SU-DHL-6 (cell line): ENCODE results near the gene CKMT1B.
"Not testable (repeated sequence)": the region's sequence is repeated elsewhere in the genome, so short reads cannot be mapped to it uniquely, and the experiment has no call there.

Experiments used
- H2AFZ ChIP-seq: fragments of 200-600 bp; sonication (generic); 2 replicates; pipeline ENCODE4 v1.6.1; 2014; ENCODE audit warnings: low read depth, mild to moderate bottlenecking, moderate library complexity, mixed read lengths, antibody characterized with exemption, low read length; ENCODE audit not compliant: severe bottlenecking
- H3F3A ChIP-seq: fragments of 200-600 bp; shearing (Covaris generic); 2 replicates; pipeline ENCODE4 v1.6.0; 2016; ENCODE audit warnings: antibody characterized with exemption, mild to moderate bottlenecking; ENCODE audit not compliant: insufficient read depth
- H3K27ac ChIP-seq: fragments of 200-600 bp; sonication (generic); 2 replicates; pipeline ENCODE4 v1.5.1; 2016; ENCODE audit warnings: low read depth, mild to moderate bottlenecking, low read length, moderate library complexity, mixed read lengths
- H3K27me3 ChIP-seq: fragments of 200-600 bp; sonication (generic), shearing (Covaris generic); 2 replicates; pipeline ENCODE4 v1.6.0; 2014; ENCODE audit warnings: mild to moderate bottlenecking, low read length
- H3K36me3 ChIP-seq: fragments of 200-600 bp; sonication (generic); 2 replicates; pipeline ENCODE4 v1.6.1; 2014; ENCODE audit warnings: mild to moderate bottlenecking, low read length, mixed read lengths
- H3K4me2 ChIP-seq: fragments of 300-600, 200-600 bp; shearing (Covaris generic), sonication (generic); 2 replicates; pipeline ENCODE4 v1.6.0; 2014; ENCODE audit warnings: low read length, low read depth, mild to moderate bottlenecking; ENCODE audit not compliant: poor library complexity, severe bottlenecking
- H3K4me3 ChIP-seq: fragments of 200-600 bp; sonication (generic); 2 replicates; pipeline ENCODE4 v1.5.1; 2014; ENCODE audit warnings: antibody characterized with exemption, low read length, mild to moderate bottlenecking, mixed read lengths; ENCODE audit not compliant: insufficient read depth, poor library complexity, severe bottlenecking
- H3K79me2 ChIP-seq: fragments of 200-600 bp; sonication (generic); 2 replicates; pipeline ENCODE4 v1.6.1; 2014; ENCODE audit warnings: mild to moderate bottlenecking, low read length, moderate library complexity; ENCODE audit not compliant: insufficient read depth
- H3K9ac ChIP-seq: fragments of 200-600 bp; sonication (generic); 2 replicates; pipeline ENCODE4 v1.7.0; 2014; ENCODE audit warnings: mild to moderate bottlenecking, low read length
- H3K9me2 ChIP-seq: fragments of 200-600 bp; sonication (generic); replicated peaks from 2 replicates; pipeline ENCODE4 v1.6.1; 2014; ENCODE audit warnings: low read length; ENCODE audit not compliant: insufficient read depth
- H3K9me3 ChIP-seq: fragments of 200-600 bp; sonication (generic); 2 replicates; pipeline ENCODE4 v1.6.1; 2014; ENCODE audit warnings: low read length, mixed read lengths; ENCODE audit not compliant: insufficient read depth
- H4K20me1 ChIP-seq: fragments of 200-600 bp; sonication (generic); 2 replicates; pipeline ENCODE4 v1.6.1; 2014; ENCODE audit warnings: low read depth, mild to moderate bottlenecking, antibody characterized with exemption, low read length, moderate library complexity, mixed read lengths

CKMT1B gene

DNA sequence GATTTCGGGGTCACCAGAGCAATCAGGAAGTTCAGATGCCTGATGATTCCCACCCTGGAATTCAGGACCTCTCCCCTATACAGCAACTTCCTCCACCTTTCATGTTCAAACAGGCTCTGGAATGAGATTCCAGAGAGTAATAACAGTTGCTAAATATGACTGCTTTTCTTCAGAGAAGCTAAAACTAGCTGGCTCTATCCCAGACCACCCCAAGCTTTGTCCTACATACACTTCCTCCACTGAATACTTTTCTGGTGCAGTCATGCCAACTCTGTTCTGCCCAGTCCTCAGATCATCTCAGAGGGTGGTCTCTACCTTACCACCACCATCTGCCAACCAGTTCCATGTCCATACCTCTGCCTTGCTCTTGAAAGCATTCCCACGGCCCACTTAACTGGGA, 27.2 kb upstream of the CKMT1B start:
- H3K79me2 ChIP-seq, H2AFZ ChIP-seq, H3K4me2 ChIP-seq, H3K4me3 ChIP-seq, H3K27ac ChIP-seq, H3K36me3 ChIP-seq, H3F3A ChIP-seq, H3K9me2 ChIP-seq, H3K9ac ChIP-seq, H3K9me3 ChIP-seq, H4K20me1 ChIP-seq, H3K27me3 ChIP-seq: not testable (repeated sequence)

DNA sequence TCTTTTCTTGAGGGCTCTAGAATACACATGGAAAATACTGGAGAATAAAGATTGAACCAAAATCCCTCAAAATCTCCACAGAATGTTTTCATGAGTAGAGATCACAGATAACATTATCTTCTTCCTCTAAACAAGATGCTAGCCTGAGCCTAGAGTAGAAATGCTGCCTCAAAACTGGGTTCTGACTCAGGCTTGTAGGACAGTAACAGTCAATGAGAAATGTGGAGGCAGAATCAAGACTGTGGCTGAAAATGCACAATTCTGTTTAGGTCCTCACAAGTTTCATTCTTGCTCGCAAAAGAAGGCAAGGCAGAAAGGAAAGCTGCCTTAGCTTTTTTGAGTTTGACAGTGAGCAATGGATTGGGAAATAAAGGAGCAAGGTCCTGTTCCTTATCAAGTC, 19.2 kb upstream of the CKMT1B start:
- not testable (repeated sequence) for H2AFZ ChIP-seq, H3K4me2 ChIP-seq, H4K20me1 ChIP-seq, H3K9ac ChIP-seq, H3K9me3 ChIP-seq, H3F3A ChIP-seq, H3K79me2 ChIP-seq, H3K9me2 ChIP-seq, H3K4me3 ChIP-seq, H3K27ac ChIP-seq, H3K36me3 ChIP-seq, H3K27me3 ChIP-seq

DNA sequence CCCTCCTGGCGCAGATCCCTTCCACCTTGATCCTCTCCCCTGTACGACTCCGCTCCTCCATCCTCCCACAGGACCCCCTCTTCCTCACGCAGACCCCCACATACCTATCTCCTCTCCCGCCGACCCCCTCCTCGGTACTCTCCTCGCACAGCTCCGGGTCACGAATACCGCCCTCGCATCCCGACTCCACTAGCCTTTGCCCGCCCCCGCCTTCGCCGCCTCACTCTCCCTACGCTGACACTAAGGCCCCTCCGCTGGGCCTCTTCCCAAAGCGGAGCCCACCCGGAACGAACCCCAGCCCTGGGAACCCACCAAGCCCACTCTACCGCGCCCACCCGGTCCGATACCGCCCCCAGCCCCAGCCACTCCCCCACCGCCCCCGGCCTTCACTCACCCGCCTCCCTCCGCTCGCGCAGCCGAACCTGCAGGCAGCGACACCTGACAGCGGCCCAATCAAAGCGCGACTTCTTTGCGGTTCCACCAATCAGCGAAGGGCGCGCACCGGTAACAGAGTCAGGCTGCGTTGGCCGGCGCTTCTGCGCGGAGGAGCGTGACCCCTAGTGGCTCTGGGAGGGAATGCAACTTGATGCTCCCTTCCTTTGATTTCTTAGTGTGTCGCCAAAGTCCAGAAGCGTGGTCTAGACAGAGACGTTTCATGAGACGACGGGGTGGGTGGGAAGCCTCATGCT, 3.9 kb upstream of the CKMT1B start, which contains the start of gene PPIP5K1:
Gene PPIP5K1 (minus strand): TSS at position 431 of the 689 bp plus-strand sequence. CDS start 5,704 bp downstream, outside the sequence.
- not testable (repeated sequence) for H3K79me2 ChIP-seq, H3F3A ChIP-seq, H2AFZ ChIP-seq, H3K9me3 ChIP-seq, H3K9me2 ChIP-seq, H3K9ac ChIP-seq, H3K4me3 ChIP-seq, H4K20me1 ChIP-seq, H3K4me2 ChIP-seq, H3K36me3 ChIP-seq, H3K27ac ChIP-seq, H3K27me3 ChIP-seq

DNA sequence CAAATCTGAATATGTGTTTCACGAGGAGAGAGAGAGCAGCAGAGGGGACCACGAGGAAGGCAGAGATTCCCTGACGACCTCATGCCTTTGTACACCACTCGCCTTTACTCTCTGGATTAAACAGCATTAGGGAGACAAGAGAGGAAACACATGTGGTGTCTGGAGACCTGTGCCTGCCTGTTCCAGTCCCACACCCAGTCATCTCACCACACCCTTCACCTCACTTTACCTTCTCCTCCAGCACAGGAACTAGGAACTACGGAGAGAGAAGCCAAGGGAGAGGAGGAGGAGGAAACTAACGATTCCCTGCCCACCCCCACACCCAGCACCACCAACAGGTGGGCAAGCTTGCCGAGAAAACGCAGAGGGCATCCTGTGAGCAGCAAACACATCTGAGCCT, 986 bp upstream of the CKMT1B start:
- H3K9ac ChIP-seq, H3K9me3 ChIP-seq, H3K79me2 ChIP-seq: not testable (repeated sequence)

DNA sequence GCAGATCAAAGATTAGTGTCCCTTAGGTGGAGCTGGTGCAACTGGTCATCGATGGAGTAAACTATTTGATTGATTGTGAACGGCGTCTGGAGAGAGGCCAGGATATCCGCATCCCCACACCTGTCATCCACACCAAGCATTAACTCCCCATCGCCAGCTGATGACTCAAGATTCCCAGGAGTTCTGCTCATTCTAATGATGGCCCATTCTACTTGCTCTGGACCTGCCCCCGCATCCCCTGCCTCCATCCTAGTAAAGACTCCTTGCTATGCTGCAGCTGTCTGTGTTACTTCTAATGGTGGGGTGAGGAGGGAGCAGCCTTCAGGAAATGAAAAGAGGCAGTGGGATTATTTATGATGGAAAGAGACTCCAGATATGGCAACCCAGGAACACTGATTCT, 5.3 kb downstream of the CKMT1B start:
- H3F3A ChIP-seq, H3K9me3 ChIP-seq, H2AFZ ChIP-seq, H3K9me2 ChIP-seq, H3K4me2 ChIP-seq, H3K9ac ChIP-seq, H3K27ac ChIP-seq, H3K27me3 ChIP-seq, H3K4me3 ChIP-seq, H4K20me1 ChIP-seq, H3K79me2 ChIP-seq, H3K36me3 ChIP-seq: not testable (repeated sequence)

More for the DNA sequence above, 986 bp upstream of the CKMT1B start:
- not testable (repeated sequence) for H3K4me3 ChIP-seq, H3K9me2 ChIP-seq, H3K27ac ChIP-seq, H3K27me3 ChIP-seq, H2AFZ ChIP-seq, H3K4me2 ChIP-seq, H4K20me1 ChIP-seq, H3K36me3 ChIP-seq, H3F3A ChIP-seq

DNA sequence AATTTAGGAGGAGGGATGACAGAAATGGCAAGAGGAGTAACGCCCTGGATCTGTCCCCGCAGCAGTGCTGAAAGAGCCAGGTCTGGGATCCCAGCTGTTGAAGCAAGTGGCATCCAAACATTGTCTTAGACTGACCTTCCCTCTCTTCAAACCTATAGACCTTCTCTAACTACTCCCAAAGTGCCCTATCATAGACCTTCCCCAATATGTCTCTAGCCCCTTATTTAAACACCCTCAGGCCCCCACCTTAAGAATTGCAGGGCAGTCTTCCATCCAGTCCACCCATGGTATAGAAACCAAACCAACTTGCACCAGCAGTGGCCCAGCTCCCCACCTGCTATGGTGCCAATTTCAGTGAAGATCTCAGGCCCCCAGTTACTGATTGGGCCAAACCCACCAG, 6.4 kb downstream of the CKMT1B start:
- not testable (repeated sequence) for H3K27ac ChIP-seq, H3K9me3 ChIP-seq, H4K20me1 ChIP-seq, H3K4me3 ChIP-seq, H3K27me3 ChIP-seq, H3K4me2 ChIP-seq, H3F3A ChIP-seq, H2AFZ ChIP-seq, H3K9ac ChIP-seq, H3K79me2 ChIP-seq, H3K36me3 ChIP-seq, H3K9me2 ChIP-seq

DNA sequence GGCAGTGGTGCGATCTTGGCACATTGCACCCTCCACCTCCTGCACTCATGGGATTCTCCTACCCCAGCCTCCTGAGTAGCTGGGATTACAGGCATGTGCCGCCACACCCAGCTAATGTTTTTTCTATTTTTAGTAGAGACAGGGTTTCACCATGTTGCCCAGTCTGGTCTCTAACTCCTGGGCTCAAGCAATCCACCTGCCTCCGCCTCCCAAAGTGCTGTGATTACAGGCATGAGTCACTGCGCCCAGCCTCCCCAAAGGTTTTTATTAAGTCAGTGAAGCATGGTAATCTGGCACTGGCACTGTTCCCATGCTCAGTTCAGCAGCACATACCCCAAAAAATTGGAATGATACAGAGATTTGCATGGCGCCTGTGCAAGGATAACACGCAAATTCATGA, 8.4 kb downstream of the CKMT1B start:
- not testable (repeated sequence) for H3K9me2 ChIP-seq, H4K20me1 ChIP-seq, H3F3A ChIP-seq, H3K9ac ChIP-seq, H3K27me3 ChIP-seq, H3K36me3 ChIP-seq, H3K4me2 ChIP-seq, H2AFZ ChIP-seq, H3K4me3 ChIP-seq, H3K9me3 ChIP-seq, H3K27ac ChIP-seq, H3K79me2 ChIP-seq

DNA sequence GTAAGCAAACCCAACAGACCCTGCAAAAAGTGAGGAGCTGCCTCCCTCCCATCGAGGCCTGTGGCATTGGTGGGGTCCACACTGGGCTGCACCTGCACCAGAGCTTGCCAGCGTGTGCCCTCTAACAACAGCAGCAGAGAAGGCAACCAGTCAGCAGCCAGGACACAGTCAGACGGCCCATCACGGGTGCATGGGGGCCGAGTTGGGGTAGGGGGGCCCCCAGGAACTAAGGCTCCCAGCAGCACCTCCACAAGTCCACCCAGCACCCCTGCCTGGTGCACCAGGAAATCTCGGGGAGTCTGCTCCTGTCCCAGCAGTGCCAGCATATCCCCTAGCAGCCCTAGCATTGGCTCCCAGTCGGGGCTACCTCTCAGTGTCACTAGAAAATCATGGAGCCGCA, 23.9 kb downstream of the CKMT1B start:
- H3K9me3 ChIP-seq, H3K36me3 ChIP-seq, H3F3A ChIP-seq, H3K9me2 ChIP-seq, H3K4me2 ChIP-seq, H2AFZ ChIP-seq, H4K20me1 ChIP-seq, H3K4me3 ChIP-seq, H3K27me3 ChIP-seq, H3K79me2 ChIP-seq, H3K9ac ChIP-seq, H3K27ac ChIP-seq: not testable (repeated sequence)
